ENCODE results near the gene PEX7.

DNA sequence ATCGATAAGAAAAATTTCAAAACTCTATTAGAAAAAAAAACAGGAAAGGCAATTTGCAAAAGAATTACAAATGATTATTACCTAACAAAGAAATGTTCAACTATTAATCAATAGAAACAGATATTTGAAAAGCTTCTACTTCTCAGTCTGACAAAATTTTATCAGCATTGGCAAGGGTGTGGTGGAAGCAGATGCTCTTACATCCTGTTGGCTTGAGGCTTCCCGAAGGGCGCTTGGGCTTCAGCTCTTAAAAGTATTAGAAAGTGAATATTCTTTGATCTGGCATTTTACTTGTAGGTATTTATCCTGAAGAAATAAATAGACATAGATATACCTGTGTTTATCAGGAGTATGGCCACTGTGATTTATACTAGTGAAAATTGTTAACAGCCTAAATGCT is 138.4 kb downstream of the PEX7 start:
- TF ChIP-seq, protein P1, sequence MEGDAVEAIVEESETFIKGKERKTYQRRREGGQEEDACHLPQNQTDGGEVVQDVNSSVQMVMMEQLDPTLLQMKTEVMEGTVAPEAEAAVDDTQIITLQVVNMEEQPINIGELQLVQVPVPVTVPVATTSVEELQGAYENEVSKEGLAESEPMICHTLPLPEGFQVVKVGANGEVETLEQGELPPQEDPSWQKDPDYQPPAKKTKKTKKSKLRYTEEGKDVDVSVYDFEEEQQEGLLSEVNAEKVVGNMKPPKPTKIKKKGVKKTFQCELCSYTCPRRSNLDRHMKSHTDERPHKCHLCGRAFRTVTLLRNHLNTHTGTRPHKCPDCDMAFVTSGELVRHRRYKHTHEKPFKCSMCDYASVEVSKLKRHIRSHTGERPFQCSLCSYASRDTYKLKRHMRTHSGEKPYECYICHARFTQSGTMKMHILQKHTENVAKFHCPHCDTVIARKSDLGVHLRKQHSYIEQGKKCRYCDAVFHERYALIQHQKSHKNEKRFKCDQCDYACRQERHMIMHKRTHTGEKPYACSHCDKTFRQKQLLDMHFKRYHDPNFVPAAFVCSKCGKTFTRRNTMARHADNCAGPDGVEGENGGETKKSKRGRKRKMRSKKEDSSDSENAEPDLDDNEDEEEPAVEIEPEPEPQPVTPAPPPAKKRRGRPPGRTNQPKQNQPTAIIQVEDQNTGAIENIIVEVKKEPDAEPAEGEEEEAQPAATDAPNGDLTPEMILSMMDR (IDR thresholded peaks at IDR 0.05; ENCODE audit: low read depth, low read length), result no peak
- TF ChIP-seq POLR2A (IDR thresholded peaks at IDR 0.05; ENCODE audit: extremely low read depth, insufficient read length), result no peak
- TF ChIP-seq, protein P2, sequence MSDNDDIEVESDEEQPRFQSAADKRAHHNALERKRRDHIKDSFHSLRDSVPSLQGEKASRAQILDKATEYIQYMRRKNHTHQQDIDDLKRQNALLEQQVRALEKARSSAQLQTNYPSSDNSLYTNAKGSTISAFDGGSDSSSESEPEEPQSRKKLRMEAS (IDR thresholded peaks at IDR 0.05; ENCODE audit: low read depth, low read length), result no peak

Measured in NB4 (cell line).